ENCODE data around the gene SAA2.

- no peak for TF ChIP-seq CTCF (conservative IDR thresholded peaks at IDR 0.05; ENCODE audit: low read length)
- TF ChIP-seq EZH2phosphoT487 (IDR thresholded peaks at IDR 0.05; ENCODE audit: borderline replicate concordance), result no peak
Observed at GRCh38 chr11:18233912-18234311, 14.6 kb downstream of the SAA2 start.
